Tibial nerve (tissue), 4 donors: ENCODE measurements around the gene CTTNBP2NL.
"Not testable (repeated sequence)": the region's sequence is repeated elsewhere in the genome, so short reads cannot be mapped to it uniquely, and the experiment has no call there.

Experiments used
- EP300 ChIP-seq, 2 donors: sonication (generic); formaldehyde crosslinking; IDR thresholded peaks; one replicate each; pipeline ENCODE4 v1.6.1; 2017; ENCODE audit warnings: antibody characterized with exemption in 2 of 2, mild to moderate bottlenecking in 1 of 2
- POLR2A ChIP-seq, 2 donors: fragments of 450-650 bp; IDR thresholded peaks; one replicate each; pipeline ENCODE4 v1.6.1; 2017; ENCODE audit warnings: antibody characterized with exemption in 2 of 2, mild to moderate bottlenecking in 2 of 2, moderate library complexity in 2 of 2
- TF ChIP-seq, protein P1 (sequence below), 5 experiments: fragments of 200-600 bp in 3 of 5; fragments of 450-650 bp in 2 of 5; sonication (generic) in 3 of 5; IDR thresholded peaks; one replicate each; pipeline ENCODE4 v1.5.1; 2016 to 2019; ENCODE audit warnings: antibody characterized with exemption in 5 of 5, mild to moderate bottlenecking in 3 of 5, moderate library complexity in 2 of 5

DNA sequence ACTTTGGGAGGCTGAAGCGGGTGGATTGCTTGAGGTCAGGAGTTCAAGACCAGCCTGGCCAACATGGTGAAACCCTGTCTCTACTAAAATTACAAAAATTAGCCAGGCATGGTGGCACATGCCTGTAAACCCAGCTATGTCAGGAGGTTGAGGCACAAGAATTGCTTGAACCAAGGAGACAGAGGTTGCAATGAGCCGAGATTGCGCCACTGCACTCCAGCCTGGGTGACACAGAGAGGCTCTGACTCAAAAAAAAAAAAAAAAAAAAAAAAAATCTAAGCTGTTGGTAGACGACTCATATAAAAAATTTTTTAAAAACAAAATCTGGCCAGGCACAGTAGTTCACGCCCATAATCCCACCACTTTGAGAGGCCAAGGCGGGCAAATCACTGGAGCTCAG, 91.7 kb downstream of the CTTNBP2NL start:
- TF ChIP-seq, protein P1, sequence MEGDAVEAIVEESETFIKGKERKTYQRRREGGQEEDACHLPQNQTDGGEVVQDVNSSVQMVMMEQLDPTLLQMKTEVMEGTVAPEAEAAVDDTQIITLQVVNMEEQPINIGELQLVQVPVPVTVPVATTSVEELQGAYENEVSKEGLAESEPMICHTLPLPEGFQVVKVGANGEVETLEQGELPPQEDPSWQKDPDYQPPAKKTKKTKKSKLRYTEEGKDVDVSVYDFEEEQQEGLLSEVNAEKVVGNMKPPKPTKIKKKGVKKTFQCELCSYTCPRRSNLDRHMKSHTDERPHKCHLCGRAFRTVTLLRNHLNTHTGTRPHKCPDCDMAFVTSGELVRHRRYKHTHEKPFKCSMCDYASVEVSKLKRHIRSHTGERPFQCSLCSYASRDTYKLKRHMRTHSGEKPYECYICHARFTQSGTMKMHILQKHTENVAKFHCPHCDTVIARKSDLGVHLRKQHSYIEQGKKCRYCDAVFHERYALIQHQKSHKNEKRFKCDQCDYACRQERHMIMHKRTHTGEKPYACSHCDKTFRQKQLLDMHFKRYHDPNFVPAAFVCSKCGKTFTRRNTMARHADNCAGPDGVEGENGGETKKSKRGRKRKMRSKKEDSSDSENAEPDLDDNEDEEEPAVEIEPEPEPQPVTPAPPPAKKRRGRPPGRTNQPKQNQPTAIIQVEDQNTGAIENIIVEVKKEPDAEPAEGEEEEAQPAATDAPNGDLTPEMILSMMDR (IDR thresholded peaks at IDR 0.05): not testable (repeated sequence)
- not testable (repeated sequence) for TF ChIP-seq POLR2A, EP300 (IDR thresholded peaks at IDR 0.05)
